Measurements from ENCODE around the gene BANF2. TPM values are rescaled to one million over a fixed set of nuclear protein-coding genes. Genes with fewer than 3 reads are reported as not detected.

The BANF2 gene
- total RNA-seq, 1 donor from 2014 or later: not detected

DNA sequence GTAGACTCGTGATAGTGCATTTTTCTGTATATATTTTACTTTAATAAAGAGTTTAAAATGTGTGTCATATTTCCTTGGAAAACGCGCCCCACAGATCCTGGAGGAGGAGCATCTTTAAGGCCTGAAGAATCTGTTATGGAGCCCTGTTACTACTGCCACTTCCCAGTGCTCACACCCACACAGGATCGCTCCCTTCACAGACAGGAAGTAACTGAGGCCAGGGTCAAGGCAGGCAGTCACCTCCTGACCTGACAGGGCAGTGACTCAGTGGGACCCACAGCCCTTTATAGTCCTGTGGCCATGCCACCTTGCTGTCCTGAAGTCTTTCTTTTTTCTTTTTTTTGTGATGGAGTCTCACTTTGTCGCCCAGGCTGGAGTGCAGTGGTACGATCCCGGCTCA is 26.7 kb upstream of the BANF2 start:
- H3K36me3 Mint-ChIP-seq: peaks cover 7% of the 10 kb centered on the region
- peaks cover 13% of the 10 kb centered on the region for H3K4me1 Mint-ChIP-seq
- no peak overlapping the region for H3K27ac Mint-ChIP-seq
- no peak for DNase-seq (ENCODE audit: low spot score in 2 of 2, unreplicated experiment in 2 of 2)
- no peaks in the 10 kb centered on the region for H3K9me3 Mint-ChIP-seq
- no peaks in the 10 kb centered on the region for H3K27me3 Mint-ChIP-seq (ENCODE audit: low read depth)
- no peak overlapping the region for H3K4me3 Mint-ChIP-seq
- TF ChIP-seq, protein P1, sequence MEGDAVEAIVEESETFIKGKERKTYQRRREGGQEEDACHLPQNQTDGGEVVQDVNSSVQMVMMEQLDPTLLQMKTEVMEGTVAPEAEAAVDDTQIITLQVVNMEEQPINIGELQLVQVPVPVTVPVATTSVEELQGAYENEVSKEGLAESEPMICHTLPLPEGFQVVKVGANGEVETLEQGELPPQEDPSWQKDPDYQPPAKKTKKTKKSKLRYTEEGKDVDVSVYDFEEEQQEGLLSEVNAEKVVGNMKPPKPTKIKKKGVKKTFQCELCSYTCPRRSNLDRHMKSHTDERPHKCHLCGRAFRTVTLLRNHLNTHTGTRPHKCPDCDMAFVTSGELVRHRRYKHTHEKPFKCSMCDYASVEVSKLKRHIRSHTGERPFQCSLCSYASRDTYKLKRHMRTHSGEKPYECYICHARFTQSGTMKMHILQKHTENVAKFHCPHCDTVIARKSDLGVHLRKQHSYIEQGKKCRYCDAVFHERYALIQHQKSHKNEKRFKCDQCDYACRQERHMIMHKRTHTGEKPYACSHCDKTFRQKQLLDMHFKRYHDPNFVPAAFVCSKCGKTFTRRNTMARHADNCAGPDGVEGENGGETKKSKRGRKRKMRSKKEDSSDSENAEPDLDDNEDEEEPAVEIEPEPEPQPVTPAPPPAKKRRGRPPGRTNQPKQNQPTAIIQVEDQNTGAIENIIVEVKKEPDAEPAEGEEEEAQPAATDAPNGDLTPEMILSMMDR (IDR thresholded peaks at IDR 0.05; ENCODE audit: unreplicated experiment): no peak

DNA sequence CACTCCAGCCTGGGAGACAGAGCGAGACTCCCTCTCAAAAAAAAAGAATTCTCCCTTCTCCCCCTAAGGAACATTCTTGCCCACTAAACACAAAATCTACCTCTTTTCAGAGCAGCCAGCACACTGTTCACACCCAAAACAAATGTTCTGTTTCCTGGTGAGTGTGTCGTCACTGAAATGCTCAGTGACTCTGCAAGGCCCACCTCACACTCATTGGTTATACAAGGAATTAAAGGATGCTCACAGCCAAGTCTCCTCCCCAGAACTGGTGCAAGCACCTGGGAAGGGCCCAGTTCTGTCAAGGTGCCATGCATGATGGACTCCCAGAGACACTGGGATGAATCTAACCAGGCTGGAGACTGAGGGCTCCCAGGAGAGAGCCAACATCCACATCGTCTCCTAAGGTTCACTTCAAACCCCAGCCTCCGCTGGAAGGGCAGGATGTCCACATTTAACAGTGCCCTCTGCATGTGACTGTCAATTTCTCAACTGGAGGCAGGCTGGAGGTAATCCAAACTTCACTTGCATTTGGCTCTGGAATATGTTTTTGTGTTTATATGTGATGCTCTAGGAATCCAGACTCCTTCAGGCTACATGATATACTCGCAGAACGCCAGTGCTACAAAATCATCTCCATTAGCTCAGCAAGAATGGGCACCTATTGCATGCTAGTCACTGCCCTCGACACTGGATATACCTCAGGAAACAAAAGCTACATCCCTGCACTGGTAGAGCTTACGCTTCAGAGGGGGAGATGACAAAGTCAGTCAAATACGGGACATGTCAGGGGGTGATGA is 24.8 kb upstream of the BANF2 start:
- Mint-ChIP-seq H3K27me3 (ENCODE audit: low read depth) (no peaks in the 10 kb centered on the region), H3K27ac (no peak overlapping the region), H3K4me1 (peaks cover 23% of the 10 kb centered on the region), H3K9me3 (no peaks in the 10 kb centered on the region), H3K36me3 (peaks cover 9% of the 10 kb centered on the region), H3K4me3 (no peak overlapping the region)
- TF ChIP-seq, protein P1 (IDR thresholded peaks at IDR 0.05; ENCODE audit: unreplicated experiment): no peak
- no peak for DNase-seq (ENCODE audit: low spot score in 2 of 2, unreplicated experiment in 2 of 2)

DNA sequence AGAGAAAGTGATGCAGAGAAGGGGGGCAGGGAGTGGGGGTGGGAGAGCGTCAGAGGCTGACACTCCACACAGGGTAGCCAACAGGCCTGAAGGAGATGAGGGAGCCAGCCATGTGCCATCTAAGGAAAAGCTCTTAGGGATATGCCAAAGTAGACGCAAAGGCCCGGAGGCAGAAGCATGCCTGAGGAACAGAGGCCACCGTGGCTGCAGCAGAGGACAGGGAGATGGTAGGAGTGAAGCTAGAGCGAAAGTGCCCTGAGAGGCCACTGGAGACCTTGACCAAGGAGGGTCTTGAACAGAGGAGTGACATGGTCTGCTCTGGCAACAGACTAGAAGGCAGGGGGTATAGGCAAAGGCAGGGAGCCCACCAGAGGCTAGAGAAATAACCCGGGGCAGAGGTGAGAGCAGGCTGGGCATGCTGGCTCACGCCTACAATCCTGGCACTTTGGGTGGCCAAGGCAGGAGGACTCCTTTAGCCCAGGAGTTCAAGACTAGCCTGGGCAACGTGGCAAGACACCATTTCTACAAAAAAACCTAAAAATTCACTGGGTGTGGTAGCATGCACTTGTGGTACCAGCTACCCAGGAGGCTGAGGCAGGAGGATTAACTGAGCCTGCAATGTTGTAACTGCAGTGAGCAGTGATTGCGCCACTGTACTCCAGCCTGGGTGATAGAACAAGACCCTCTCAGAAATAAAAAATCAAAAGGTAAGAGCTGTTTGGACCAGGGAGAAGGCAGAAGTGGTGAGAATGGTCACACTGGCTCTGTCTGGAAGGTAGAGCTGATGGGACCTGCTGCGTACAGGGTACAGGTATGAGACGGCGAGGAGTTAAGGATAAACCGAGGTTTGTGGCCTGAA is 24.0 kb upstream of the BANF2 start:
- Mint-ChIP-seq H3K36me3 (peaks cover 6% of the 10 kb centered on the region), H3K4me3 (no peak overlapping the region), H3K27ac (no peak overlapping the region), H3K9me3 (no peaks in the 10 kb centered on the region), H3K27me3 (ENCODE audit: low read depth) (no peaks in the 10 kb centered on the region), H3K4me1 (peaks cover 26% of the 10 kb centered on the region)
- TF ChIP-seq, protein P1 (IDR thresholded peaks at IDR 0.05; ENCODE audit: unreplicated experiment): no peak
- no peak for DNase-seq (ENCODE audit: low spot score in 2 of 2, unreplicated experiment in 2 of 2)

DNA sequence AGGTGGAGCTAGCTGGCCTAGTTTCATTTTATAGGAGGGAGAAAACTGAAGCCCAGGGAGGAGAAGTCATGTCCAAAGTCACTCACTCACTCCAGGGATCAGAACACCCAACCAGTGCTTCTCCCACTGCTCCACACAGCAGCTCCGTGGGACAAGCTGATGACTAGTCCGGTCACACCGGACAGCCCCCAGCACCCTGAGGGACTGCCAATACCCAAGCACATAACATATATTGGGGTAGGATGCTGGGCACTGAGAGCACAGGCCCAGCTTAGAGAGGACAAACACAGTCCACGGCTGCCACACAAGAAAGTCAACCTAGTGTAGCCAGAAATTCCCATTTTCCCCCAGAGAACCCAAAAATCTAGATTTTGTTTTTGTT is 23.4 kb upstream of the BANF2 start:
- H3K27me3 Mint-ChIP-seq (ENCODE audit: low read depth): no peaks in the 10 kb centered on the region
- peaks cover 6% of the 10 kb centered on the region for H3K36me3 Mint-ChIP-seq
- TF ChIP-seq, protein P1 (IDR thresholded peaks at IDR 0.05; ENCODE audit: unreplicated experiment): no peak
- no peak overlapping the region for H3K27ac Mint-ChIP-seq
- peaks cover 26% of the 10 kb centered on the region for H3K4me1 Mint-ChIP-seq
- no peak for DNase-seq (ENCODE audit: low spot score in 2 of 2, unreplicated experiment in 2 of 2)
- H3K4me3 Mint-ChIP-seq: no peak overlapping the region
- H3K9me3 Mint-ChIP-seq: no peaks in the 10 kb centered on the region

DNA sequence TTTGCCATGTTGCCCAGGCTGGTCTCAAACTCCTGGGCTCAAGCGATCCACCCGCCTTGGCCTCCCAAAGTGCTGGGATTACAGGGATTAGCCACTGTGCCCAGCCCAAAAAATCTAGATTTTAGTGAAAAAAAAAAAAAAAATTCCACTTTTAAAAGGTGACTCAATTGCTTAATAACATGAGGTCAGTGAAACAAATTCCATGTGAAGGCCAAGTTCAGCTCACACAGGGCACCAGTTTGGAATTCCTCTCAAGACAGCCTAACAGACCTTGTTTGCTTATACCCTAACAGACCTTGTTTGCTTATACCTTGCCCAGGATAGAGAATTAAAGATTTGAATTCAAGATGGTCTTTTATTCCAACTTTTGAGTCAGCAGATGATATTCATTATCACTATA is 22.8 kb upstream of the BANF2 start:
- Mint-ChIP-seq H3K27ac (no peak overlapping the region), H3K27me3 (ENCODE audit: low read depth) (no peaks in the 10 kb centered on the region), H3K36me3 (peaks cover 6% of the 10 kb centered on the region), H3K4me1 (peaks cover 26% of the 10 kb centered on the region), H3K9me3 (no peaks in the 10 kb centered on the region), H3K4me3 (no peak overlapping the region)
- no peak for DNase-seq (ENCODE audit: low spot score in 2 of 2, unreplicated experiment in 2 of 2)
- TF ChIP-seq, protein P1 (IDR thresholded peaks at IDR 0.05; ENCODE audit: unreplicated experiment): no peak

Measured in mesothelial cell of epicardium (in vitro differentiated cells).